Tibial nerve (tissue), 3 donors: Measurements from ENCODE around the gene TMEM200C.

Source experiments
- POLR2A ChIP-seq, 2 donors: fragments of 450-650 bp; IDR thresholded peaks; one replicate each; pipeline ENCODE4 v1.6.1; 2017; ENCODE audit warnings: antibody characterized with exemption in 2 of 2, mild to moderate bottlenecking in 2 of 2, moderate library complexity in 2 of 2
- TF ChIP-seq, protein P1 (sequence below), 5 experiments: fragments of 200-600 bp in 3 of 5; fragments of 450-650 bp in 2 of 5; sonication (generic) in 3 of 5; IDR thresholded peaks; one replicate each; pipeline ENCODE4 v1.5.1; 2016 to 2019; ENCODE audit warnings: antibody characterized with exemption in 5 of 5, mild to moderate bottlenecking in 3 of 5, moderate library complexity in 2 of 5

DNA sequence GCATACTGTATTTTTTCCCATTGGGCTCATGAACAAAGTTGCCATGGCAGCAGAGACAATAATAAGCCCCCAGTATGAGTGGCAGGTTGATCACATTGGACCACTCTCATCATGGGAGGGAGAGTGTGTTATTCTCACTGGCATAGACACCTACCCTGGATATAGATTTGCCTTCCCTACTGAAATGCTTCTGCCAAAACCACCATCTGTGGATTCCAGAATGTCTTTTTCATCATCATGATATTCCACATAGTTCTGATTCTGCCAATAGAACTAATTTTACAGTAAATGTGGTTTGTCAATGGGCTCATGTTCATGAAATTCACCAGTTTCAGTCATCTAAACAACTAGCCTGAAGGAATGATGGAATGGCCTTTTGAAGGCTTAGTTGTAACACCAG lies 18.4 kb downstream of the TMEM200C start:
- TF ChIP-seq, protein P1, sequence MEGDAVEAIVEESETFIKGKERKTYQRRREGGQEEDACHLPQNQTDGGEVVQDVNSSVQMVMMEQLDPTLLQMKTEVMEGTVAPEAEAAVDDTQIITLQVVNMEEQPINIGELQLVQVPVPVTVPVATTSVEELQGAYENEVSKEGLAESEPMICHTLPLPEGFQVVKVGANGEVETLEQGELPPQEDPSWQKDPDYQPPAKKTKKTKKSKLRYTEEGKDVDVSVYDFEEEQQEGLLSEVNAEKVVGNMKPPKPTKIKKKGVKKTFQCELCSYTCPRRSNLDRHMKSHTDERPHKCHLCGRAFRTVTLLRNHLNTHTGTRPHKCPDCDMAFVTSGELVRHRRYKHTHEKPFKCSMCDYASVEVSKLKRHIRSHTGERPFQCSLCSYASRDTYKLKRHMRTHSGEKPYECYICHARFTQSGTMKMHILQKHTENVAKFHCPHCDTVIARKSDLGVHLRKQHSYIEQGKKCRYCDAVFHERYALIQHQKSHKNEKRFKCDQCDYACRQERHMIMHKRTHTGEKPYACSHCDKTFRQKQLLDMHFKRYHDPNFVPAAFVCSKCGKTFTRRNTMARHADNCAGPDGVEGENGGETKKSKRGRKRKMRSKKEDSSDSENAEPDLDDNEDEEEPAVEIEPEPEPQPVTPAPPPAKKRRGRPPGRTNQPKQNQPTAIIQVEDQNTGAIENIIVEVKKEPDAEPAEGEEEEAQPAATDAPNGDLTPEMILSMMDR (IDR thresholded peaks at IDR 0.05): no peak
- TF ChIP-seq POLR2A (IDR thresholded peaks at IDR 0.05): no peak
